NCI-H748 (cell line): ENCODE data around the gene RPS14.
"Not testable (repeated sequence)": the region's sequence is repeated elsewhere in the genome, so short reads cannot be mapped to it uniquely, and the experiment has no call there.

Source experiments
- DNase-seq: peaks from one replicate; lab custom pipeline; 2025; ENCODE audit not compliant: unreplicated experiment; lab: John Stamatoyannopoulos, UW

The RPS14 gene

GRCh38 chr5:150446583-150446982 lies 3.0 kb downstream of the RPS14 start:
- no peak for DNase-seq

DNA sequence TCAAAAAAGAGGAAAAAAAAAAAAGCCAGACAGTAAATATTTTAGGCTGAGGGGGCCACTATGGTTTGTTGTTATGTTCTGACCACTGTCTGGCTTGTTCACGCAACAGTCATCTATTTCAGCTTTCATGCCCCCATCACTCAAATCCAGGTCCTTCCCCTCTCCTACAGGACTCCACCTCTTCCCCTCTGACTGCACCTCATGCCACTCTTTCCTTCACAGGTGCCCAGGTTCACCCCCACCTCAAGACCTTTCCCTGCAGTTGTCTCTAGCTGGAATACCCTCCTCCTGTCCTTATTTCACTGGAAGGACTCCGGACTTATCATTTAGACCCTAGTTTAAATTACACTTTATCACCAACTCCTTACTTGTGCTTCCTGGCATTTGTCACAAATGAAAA lies 3.5 kb downstream of the RPS14 start:
- no peak for DNase-seq

DNA sequence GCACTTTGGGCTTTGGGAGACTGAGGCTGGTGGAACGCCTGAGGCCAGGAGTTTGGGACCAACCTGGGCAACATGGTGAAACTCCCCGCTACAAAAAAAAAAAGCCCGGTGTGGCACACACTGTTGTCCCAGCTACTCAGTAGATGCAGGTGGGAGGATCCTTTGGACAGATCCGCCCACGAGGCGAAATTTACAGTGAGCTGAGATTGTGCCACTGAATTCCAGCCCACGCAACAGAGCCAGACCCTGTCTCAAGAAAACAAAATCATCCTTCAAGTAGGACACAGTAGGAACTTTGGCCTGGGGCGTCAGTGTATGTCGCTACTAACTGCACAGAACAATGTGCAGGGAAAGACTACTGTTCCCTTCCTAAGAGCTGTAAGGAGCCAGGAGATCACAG lies 4.8 kb downstream of the RPS14 start:
- DNase-seq: no peak

DNA sequence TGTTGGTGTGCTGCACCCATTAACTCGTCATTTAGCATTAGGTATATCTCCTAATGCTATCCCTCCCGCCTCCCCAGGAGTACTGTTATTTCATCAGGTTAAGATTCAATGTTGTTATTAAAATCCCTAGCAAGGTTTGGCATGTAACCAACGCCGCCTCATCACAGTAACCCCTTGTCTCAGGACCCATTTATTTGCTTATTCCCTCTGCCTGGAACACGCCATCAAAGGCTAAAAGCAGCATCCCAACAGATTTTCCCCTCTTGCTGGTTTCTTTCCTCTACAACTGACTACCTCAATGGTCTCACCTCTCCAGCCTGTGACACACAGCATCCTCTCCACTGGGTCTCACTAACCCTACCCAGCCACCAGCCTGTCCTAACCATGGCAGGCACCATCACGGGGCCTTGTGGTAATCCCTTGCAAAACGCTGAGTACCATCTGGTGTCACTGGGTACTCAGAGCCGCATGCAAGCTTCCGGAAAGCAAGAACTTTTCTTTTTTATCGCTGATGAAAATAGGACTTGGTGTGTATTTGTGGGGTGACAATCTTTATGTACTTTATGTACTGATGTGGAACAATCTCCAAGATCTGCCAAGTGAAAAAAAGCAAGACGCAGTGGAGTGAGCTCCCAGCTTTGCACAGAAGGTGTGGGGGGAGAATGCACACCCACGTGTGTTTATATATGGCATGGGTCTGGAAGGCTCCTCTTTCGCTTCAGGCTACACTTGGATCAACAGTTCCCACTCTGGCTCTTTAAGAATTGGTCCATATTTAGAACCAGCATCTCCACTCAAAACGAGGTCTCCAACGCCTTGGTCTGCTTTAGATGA lies 6.1 kb downstream of the RPS14 start:
- no peak for DNase-seq

DNA sequence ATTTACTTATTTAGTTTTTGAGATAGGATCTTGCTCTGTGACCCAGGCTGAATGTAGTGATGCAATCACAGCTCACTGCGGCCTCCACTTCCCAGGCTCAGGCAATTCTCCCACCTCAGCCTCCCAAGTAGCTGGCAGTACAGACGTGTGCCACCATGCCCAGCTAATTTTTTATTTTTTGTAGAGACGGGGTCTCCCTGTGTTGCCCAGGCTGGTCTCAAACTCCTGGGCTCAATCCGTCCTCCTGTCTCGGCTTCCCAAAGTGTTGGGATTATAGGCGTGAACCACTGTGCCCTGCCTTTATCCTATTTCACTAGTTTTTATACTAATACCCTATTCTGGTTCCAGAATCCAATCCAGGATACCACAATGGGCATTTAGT lies 6.8 kb downstream of the RPS14 start:
- no peak for DNase-seq

GRCh38 chr5:150441813-150442698 lies 7.5 kb downstream of the RPS14 start:
- DNase-seq: no peak

DNA sequence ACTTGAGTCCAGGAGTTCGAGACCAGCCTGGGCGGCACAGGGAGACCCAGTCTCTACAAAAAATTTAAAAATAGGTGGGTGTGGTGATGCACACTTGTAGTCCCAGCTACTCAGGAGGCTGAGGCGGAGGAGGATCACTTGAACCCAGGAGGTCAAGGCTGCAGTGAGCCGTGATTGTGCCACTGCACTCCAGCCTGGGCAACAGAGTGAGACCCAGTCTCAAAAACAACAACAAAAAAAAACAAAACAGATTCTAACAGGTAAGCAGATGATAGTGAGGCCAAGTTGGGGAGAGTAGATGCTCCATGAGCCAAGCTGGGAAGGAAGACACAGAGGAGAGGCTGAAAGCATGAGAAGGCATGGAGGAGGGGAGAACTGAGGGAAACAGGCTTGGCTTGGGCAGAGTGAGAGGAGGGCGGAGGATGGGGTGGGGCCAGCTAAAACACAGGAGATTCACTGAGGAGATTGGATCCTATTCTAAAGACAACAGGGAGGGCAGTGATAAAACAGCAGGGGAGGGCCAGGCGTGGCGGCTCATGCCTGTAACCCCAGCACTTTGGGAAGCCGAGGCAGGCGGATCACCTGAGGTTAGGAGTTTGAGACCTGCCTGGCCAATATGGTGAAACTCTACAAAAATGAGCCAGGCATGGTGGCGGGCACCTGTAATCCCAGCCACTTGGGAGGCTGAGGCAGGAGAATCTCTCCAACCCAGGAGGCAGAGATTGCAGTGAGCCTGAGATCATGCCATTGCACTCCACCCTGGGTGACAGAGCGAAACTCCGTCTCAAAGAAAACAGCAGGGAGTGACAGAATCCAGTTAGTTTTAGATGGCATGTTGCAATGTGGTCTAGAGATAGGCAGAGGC lies 8.4 kb downstream of the RPS14 start:
- no peak for DNase-seq

- DNase-seq: peak; percentile 28
Observed at GRCh38 chr5:150438873-150439546, 10.5 kb downstream of the RPS14 start.

DNA sequence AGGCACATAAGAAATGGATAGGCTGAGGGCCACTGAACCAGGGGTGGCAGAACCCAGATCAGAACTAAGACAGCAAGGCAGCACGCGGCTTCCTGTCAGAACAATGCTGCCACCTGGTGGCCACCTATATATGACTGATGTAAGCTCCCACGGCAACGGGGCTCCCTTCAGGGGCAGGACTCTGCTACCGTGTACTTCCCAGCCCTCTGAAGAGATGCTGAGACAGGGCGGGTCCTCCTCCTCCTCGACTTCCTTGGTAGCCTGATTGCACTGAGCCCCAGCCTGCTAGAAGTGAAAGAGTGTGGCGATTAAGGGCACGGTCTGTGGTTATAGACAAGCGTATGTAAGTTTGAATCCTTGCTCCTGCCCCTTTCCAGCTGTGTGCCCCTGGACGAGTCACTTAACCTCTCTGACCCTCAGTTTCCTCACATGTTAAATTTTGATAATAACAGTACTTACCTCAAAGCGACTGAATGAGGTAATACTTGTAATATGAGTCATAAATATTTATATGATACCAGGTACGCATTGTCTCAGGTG lies 13.3 kb downstream of the RPS14 start:
- peak; percentile 78 for DNase-seq

- no peak for DNase-seq
Observed at GRCh38 chr5:150434464-150434863, 15.1 kb downstream of the RPS14 start.

- no peak for DNase-seq
Observed at GRCh38 chr5:150431574-150431973, 18.0 kb downstream of the RPS14 start.

GRCh38 chr5:150431048-150431447 lies 18.5 kb downstream of the RPS14 start:
- DNase-seq: no peak

GRCh38 chr5:150429410-150429873 lies 20.1 kb downstream of the RPS14 start:
- DNase-seq: no peak

- no peak for DNase-seq
Observed at GRCh38 chr5:150428978-150429377, 20.6 kb downstream of the RPS14 start.

DNA sequence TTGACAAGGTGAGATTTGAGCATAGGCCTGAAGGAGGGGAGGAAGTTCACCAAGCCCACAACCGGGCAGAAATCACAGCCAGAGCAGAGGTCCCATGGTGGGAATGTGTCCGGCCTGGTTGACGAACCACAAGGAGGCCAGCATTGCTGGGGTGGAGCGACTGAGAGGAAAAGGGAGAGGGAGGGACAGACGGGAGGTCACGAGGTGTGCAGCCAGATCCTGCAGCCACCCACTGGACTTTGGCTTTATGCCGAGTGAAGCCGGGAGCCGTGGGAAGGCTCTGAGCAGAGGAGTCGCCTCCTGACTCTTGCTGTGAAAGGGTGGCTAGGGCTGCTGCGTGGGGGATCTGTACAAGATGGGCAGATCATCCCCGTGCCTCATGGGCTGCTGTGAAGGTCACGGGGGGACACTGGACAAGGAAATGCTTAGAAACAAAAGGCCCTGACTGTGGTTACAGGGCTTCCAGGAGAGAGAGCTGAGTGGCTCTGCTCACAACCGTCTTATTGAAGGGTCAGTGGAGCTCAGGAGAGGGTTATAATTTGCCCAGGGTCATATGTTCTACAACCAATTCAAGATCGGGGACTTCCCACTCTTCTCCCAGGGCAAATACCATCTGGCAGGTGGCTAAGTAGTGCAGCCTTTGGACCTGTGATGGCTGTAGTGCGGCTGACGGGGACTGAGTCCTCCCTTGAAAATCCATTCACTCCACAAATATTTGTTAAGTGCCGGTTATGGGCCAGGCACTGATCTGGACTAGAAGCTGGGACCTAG lies 21.2 kb downstream of the RPS14 start:
- DNase-seq: no peak

- not testable (repeated sequence) for DNase-seq
Observed at GRCh38 chr5:150426165-150426564, 23.4 kb downstream of the RPS14 start.

DNA sequence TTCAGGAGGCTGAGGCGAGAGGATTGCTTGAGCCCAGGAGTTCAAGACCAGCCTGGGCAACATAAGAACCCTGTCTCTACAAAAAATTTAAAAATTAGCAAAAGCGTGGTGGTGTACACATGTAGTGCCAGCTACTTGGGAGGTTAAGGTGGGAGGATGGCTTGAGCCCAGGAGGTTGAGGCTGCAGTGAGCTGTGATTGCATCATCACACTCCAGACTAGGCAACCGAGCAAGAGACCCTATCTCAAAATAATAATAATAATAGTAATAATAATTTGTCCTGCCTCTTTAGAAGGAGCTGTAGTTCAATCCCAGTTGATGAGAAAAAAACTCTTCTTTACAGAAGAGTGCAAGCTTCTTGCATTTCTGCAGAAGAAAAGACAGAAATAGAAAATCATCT lies 26.8 kb downstream of the RPS14 start:
- no peak for DNase-seq

DNA sequence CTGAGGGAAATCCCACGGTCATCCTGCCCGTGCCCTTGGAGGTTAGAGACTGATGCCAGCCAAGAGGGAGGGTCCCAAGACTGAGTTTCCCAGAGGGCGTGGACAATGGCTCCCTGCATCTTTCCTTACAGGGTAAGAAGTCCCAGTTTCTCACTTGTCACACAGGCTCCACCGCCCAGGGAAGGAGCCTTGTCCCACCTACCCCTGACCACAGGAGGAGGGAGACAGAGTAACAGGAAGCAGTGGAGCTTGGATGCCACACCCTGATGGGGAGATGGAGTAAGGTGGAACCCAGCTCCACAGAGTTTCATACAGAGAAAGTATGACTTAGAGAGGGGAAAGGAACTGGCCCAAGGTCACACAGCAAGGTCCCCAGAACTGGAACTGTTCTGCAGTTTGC lies 27.5 kb downstream of the RPS14 start:
- no peak for DNase-seq

- no peak for DNase-seq
Observed at GRCh38 chr5:150419630-150420270, 29.8 kb downstream of the RPS14 start.
